ENCODE measurements around the gene HCRT. TPM values are rescaled to one million over a fixed set of nuclear protein-coding genes. Genes with fewer than 3 reads are reported as not detected.

The HCRT gene, protein sequence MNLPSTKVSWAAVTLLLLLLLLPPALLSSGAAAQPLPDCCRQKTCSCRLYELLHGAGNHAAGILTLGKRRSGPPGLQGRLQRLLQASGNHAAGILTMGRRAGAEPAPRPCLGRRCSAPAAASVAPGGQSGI
- polyA plus RNA-seq (2013, experiment 1 of 2): not detected
- 0.17 TPM for polyA plus RNA-seq (2013, experiment 2 of 2)

DNA sequence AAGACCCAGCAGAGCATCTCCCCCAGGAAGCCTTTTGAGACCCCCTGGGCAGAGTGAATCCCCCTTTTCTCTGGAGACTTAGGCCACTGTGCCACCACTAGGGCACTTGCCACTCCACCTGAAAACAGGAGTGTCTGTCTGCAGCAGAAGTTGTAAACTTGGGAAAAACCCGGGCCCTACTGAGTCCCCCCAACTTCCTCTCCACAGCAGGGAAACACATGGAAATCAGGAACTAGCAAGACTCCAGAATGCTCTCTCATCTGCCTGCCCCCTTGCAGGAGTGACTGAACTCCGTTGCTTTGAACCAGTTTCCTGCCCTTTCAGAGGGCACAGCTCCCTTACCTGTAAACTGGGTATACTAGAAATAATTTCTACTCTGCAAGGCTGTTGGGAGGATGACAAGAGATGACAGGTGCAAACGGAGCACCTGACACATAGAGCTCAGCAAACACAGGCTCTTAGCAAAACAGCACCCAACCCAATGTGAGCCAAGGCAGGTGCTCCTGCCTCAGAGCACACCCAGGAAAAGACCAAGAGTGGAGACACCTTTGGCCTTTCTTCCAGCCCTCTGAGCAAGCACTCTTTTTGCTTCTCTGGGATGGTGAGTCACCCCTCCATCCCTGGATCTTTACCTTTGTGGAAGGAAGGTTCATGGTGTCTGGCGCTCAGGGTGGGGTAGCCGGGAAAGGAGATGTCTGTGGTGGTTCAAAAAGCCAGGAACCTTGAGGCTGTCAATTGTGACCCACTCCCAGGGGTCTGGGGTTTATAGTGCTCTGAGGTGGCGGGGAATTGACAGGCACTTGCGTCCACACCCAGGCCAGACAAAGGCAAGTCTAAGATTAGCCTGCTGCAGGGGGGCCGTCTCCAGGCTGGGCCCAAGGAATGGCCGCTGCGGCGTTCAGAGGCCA lies at the start of gene HCRT:
Gene HCRT (minus strand): TSS at position 740 of the 908 bp plus-strand sequence. CDS start 87 bp downstream, at position 653.
- Histone ChIP-seq H3K79me1 (ENCODE audit: low read depth, low read length) (no peaks in the 10 kb centered on the region), H3K4me1 (ENCODE audit: control insufficient read depth in 2 of 2, insufficient read depth in 1 of 2, low read depth in 1 of 2, low read length in 2 of 2) (peaks cover 21 to 22% of the 10 kb centered on the region in 2 donors), H2AK5ac (ENCODE audit: low read depth, low read length) (peak within 1 kb of the TSS; percentile 34), H3K4ac (ENCODE audit: low read length) (no peak within 1 kb of the TSS), H3K18ac (ENCODE audit: low read length) (peak within 1 kb of the TSS; percentile 95), H2BK5ac (ENCODE audit: low read length) (no peak within 1 kb of the TSS), H3K27me3 (ENCODE audit: control insufficient read depth in 3 of 3, insufficient read depth in 3 of 3, low read depth in 1 of 3, low read length in 3 of 3) (peaks cover 15 to 49% (median 34%) of the 10 kb centered on the region in 3 experiments), H3K14ac (ENCODE audit: low read length) (peak within 1 kb of the TSS; percentile 51), H3K9me3 (replicated peaks in 1 of 2; ENCODE audit: control insufficient read depth in 2 of 2, insufficient read depth in 1 of 2, low read depth in 1 of 2, low read length in 2 of 2) (peaks cover 0 to 2% of the 10 kb centered on the region in 2 donors), H3K36me3 (replicated peaks in 1 of 2; ENCODE audit: control insufficient read depth in 2 of 2, insufficient read depth in 2 of 2, low read length in 2 of 2) (no peaks in the 10 kb centered on the region), H2BK15ac (ENCODE audit: low read length) (peak within 1 kb of the TSS; percentile 76), H3K4me3 (ENCODE audit: low read length in 2 of 2) (peak within 1 kb of the TSS in 1 of 2 donors; percentile 36), H4K91ac (ENCODE audit: low read depth, low read length, poor library complexity) (no peak within 1 kb of the TSS), H3K4me2 (ENCODE audit: insufficient read depth, low read length, poor library complexity, severe bottlenecking) (peak within 1 kb of the TSS; percentile 82), H3K27ac (replicated peaks; ENCODE audit: low read length) (no peak within 1 kb of the TSS), H2AFZ (ENCODE audit: low read length) (peak within 1 kb of the TSS; percentile 95), H2BK12ac (ENCODE audit: low read length) (peak within 1 kb of the TSS; percentile 68), H3K23ac (ENCODE audit: low read depth, low read length, poor library complexity) (peak within 1 kb of the TSS; percentile 67), H3K9ac (ENCODE audit: low read depth, low read length, poor library complexity) (peak within 1 kb of the TSS; percentile 26), H2BK120ac (ENCODE audit: low read depth, low read length) (no peak within 1 kb of the TSS), H4K8ac (ENCODE audit: low read depth, low read length) (no peak within 1 kb of the TSS)
- WGBS, 2 donors (ENCODE audit: extremely low coverage in 2 of 2, insufficient read length in 2 of 2, insufficient replicate concordance in 1 of 2): no CpG with 5 or more reads among the region's 11 CpGs
- DNase-seq (ENCODE audit: low spot score): peak; percentile 21

DNA sequence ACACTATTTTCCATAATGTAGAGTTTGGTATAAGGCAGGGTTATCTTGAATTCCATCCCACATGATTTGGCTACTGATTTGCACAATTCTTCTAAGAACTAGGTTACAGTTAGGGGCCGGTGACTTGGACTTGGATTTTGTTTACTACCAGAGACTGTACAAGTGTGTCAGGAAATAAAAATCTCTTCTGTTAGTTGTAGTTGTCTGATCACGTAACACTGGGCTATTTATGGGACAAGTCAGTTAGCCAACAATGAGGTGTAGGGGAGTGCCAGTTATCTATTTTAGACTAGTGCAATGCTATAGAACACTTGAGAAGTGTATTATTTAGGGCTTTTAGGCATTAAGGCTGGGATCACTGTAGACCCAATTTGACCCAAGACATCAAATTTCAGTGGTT lies 48.7 kb upstream of the HCRT start:
- Histone ChIP-seq H2BK15ac (ENCODE audit: low read length) (no peak overlapping the region), H3K14ac (ENCODE audit: low read length) (no peak overlapping the region), H3K27ac (replicated peaks; ENCODE audit: low read length) (no peak overlapping the region), H3K79me1 (ENCODE audit: low read depth, low read length) (peaks cover 6% of the 10 kb centered on the region), H3K9ac (ENCODE audit: low read depth, low read length, poor library complexity) (no peak overlapping the region), H3K23ac (ENCODE audit: low read depth, low read length, poor library complexity) (no peak overlapping the region), H4K91ac (ENCODE audit: low read depth, low read length, poor library complexity) (no peak overlapping the region), H3K36me3 (replicated peaks in 1 of 2; ENCODE audit: control insufficient read depth in 2 of 2, insufficient read depth in 2 of 2, low read length in 2 of 2) (peaks cover 0 to 22% of the 10 kb centered on the region in 2 donors), H3K9me3 (replicated peaks in 1 of 2; ENCODE audit: control insufficient read depth in 2 of 2, insufficient read depth in 1 of 2, low read depth in 1 of 2, low read length in 2 of 2) (no peaks in the 10 kb centered on the region), H3K4ac (ENCODE audit: low read length) (no peak overlapping the region), H3K18ac (ENCODE audit: low read length) (no peak overlapping the region), H3K4me3 (ENCODE audit: low read length in 2 of 2) (no peak overlapping the region), H2BK12ac (ENCODE audit: low read length) (no peak overlapping the region), H2AFZ (ENCODE audit: low read length) (no peak overlapping the region), H3K4me1 (ENCODE audit: control insufficient read depth in 2 of 2, insufficient read depth in 1 of 2, low read depth in 1 of 2, low read length in 2 of 2) (no peaks in the 10 kb centered on the region), H3K27me3 (ENCODE audit: control insufficient read depth in 3 of 3, insufficient read depth in 3 of 3, low read depth in 1 of 3, low read length in 3 of 3) (no peaks in the 10 kb centered on the region), H2BK5ac (ENCODE audit: low read length) (no peak overlapping the region), H3K4me2 (ENCODE audit: insufficient read depth, low read length, poor library complexity, severe bottlenecking) (no peak overlapping the region), H4K8ac (ENCODE audit: low read depth, low read length) (no peak overlapping the region), H2BK120ac (ENCODE audit: low read depth, low read length) (no peak overlapping the region), H2AK5ac (ENCODE audit: low read depth, low read length) (no peak overlapping the region)
- WGBS, 2 donors (ENCODE audit: extremely low coverage in 2 of 2, insufficient read length in 2 of 2, insufficient replicate concordance in 1 of 2): no CpG with 5 or more reads among the region's 2 CpGs
- DNase-seq (ENCODE audit: low spot score): no peak

DNA sequence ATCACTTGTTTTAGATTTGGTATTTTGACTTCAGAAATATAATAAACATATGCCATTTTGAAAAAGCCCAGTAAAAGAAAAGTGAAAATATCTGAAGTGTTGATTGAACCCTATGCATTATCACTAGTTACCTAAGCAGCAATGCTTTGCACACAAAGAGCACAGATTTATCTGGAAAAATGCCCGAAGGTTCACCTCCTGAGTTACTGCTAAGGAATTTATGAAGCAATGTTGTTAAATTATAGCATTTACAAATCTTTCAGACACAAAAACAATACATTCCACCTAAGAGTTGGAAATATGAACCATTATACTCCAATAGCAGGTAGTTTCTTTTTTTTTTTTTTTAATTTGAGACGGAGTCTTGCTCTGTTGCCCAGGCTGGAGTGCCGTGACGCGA lies 47.9 kb upstream of the HCRT start:
- Histone ChIP-seq H3K9me3 (replicated peaks in 1 of 2; ENCODE audit: control insufficient read depth in 2 of 2, insufficient read depth in 1 of 2, low read depth in 1 of 2, low read length in 2 of 2) (no peaks in the 10 kb centered on the region), H3K27ac (replicated peaks; ENCODE audit: low read length) (no peak overlapping the region), H3K79me1 (ENCODE audit: low read depth, low read length) (peaks cover 6% of the 10 kb centered on the region), H4K91ac (ENCODE audit: low read depth, low read length, poor library complexity) (no peak overlapping the region), H3K23ac (ENCODE audit: low read depth, low read length, poor library complexity) (no peak overlapping the region), H3K14ac (ENCODE audit: low read length) (no peak overlapping the region), H3K4ac (ENCODE audit: low read length) (no peak overlapping the region), H3K9ac (ENCODE audit: low read depth, low read length, poor library complexity) (no peak overlapping the region), H3K4me2 (ENCODE audit: insufficient read depth, low read length, poor library complexity, severe bottlenecking) (no peak overlapping the region), H3K4me1 (ENCODE audit: control insufficient read depth in 2 of 2, insufficient read depth in 1 of 2, low read depth in 1 of 2, low read length in 2 of 2) (no peaks in the 10 kb centered on the region), H2AFZ (ENCODE audit: low read length) (no peak overlapping the region), H4K8ac (ENCODE audit: low read depth, low read length) (no peak overlapping the region), H2BK12ac (ENCODE audit: low read length) (no peak overlapping the region), H2AK5ac (ENCODE audit: low read depth, low read length) (no peak overlapping the region), H3K36me3 (replicated peaks in 1 of 2; ENCODE audit: control insufficient read depth in 2 of 2, insufficient read depth in 2 of 2, low read length in 2 of 2) (peaks cover 0 to 29% of the 10 kb centered on the region in 2 donors), H2BK120ac (ENCODE audit: low read depth, low read length) (no peak overlapping the region), H3K27me3 (ENCODE audit: control insufficient read depth in 3 of 3, insufficient read depth in 3 of 3, low read depth in 1 of 3, low read length in 3 of 3) (no peaks in the 10 kb centered on the region), H2BK15ac (ENCODE audit: low read length) (no peak overlapping the region), H2BK5ac (ENCODE audit: low read length) (no peak overlapping the region), H3K18ac (ENCODE audit: low read length) (no peak overlapping the region), H3K4me3 (ENCODE audit: low read length in 2 of 2) (no peak overlapping the region)
- no peak for DNase-seq (ENCODE audit: low spot score)
- no CpG with 5 or more reads among the region's 5 CpGs for WGBS, 2 donors (ENCODE audit: extremely low coverage in 2 of 2, insufficient read length in 2 of 2, insufficient replicate concordance in 1 of 2)

GRCh38 chr17:42230225-42230624 lies 45.0 kb upstream of the HCRT start:
- Histone ChIP-seq H4K91ac (ENCODE audit: low read depth, low read length, poor library complexity) (no peak overlapping the region), H3K4ac (ENCODE audit: low read length) (no peak overlapping the region), H4K8ac (ENCODE audit: low read depth, low read length) (no peak overlapping the region), H3K9ac (ENCODE audit: low read depth, low read length, poor library complexity) (no peak overlapping the region), H3K4me3 (ENCODE audit: low read length in 2 of 2) (no peak overlapping the region), H3K23ac (ENCODE audit: low read depth, low read length, poor library complexity) (no peak overlapping the region), H2BK15ac (ENCODE audit: low read length) (no peak overlapping the region), H3K27ac (replicated peaks; ENCODE audit: low read length) (no peak overlapping the region), H3K9me3 (replicated peaks in 1 of 2; ENCODE audit: control insufficient read depth in 2 of 2, insufficient read depth in 1 of 2, low read depth in 1 of 2, low read length in 2 of 2) (no peaks in the 10 kb centered on the region), H2BK120ac (ENCODE audit: low read depth, low read length) (no peak overlapping the region), H3K36me3 (replicated peaks in 1 of 2; ENCODE audit: control insufficient read depth in 2 of 2, insufficient read depth in 2 of 2, low read length in 2 of 2) (peaks cover 0 to 51% of the 10 kb centered on the region in 2 donors), H2BK12ac (ENCODE audit: low read length) (no peak overlapping the region), H3K4me2 (ENCODE audit: insufficient read depth, low read length, poor library complexity, severe bottlenecking) (no peak overlapping the region), H3K79me1 (ENCODE audit: low read depth, low read length) (no peaks in the 10 kb centered on the region), H2BK5ac (ENCODE audit: low read length) (no peak overlapping the region), H3K4me1 (ENCODE audit: control insufficient read depth in 2 of 2, insufficient read depth in 1 of 2, low read depth in 1 of 2, low read length in 2 of 2) (no peaks in the 10 kb centered on the region), H2AFZ (ENCODE audit: low read length) (no peak overlapping the region), H3K18ac (ENCODE audit: low read length) (no peak overlapping the region), H2AK5ac (ENCODE audit: low read depth, low read length) (no peak overlapping the region), H3K14ac (ENCODE audit: low read length) (no peak overlapping the region), H3K27me3 (ENCODE audit: control insufficient read depth in 3 of 3, insufficient read depth in 3 of 3, low read depth in 1 of 3, low read length in 3 of 3) (no peaks in the 10 kb centered on the region)
- no CpG with 5 or more reads among the region's 5 CpGs for WGBS, 2 donors (ENCODE audit: extremely low coverage in 2 of 2, insufficient read length in 2 of 2, insufficient replicate concordance in 1 of 2)
- DNase-seq (ENCODE audit: low spot score): no peak
